K562 (cell line): ENCODE results near the gene AP2S1. TPM values are rescaled to one million over a fixed set of nuclear protein-coding genes. Genes with fewer than 3 reads are reported as not detected.
A peak's percentile ranks its signal among the peaks of the same experiment; 100 is the strongest.

Experiments
- ATAC-seq: fragments of 200-7000 bp; cut with Tn5 transposase; 3 replicates; pipeline ENCODE4 v1.9.1; 2020; ENCODE audit warnings: moderate library complexity
- Bru-seq: library from RNA; stranded (reverse); fragments of 400-500 nt; gene quantifications from one replicate; lab custom pipeline; 2021; lab: Mats Ljungman, UMichigan
- BruChase-seq, 2 experiments: library from RNA; stranded (reverse); fragments of 400-500 nt; gene quantifications; one replicate each; lab custom pipeline; 2021; lab: Mats Ljungman, UMichigan
- BruUV-seq: library from RNA; stranded (reverse); fragments of 400-500 nt; replicated peaks from 2 replicates; lab custom pipeline; 2021; lab: Mats Ljungman, UMichigan
- CTCF ChIA-PET: fragments of 300-600 bp; formaldehyde crosslinking; extraction: SDS; loops from one replicate; lab custom pipeline; 2021; ENCODE audit warnings: low intra/inter-chr PET ratio; lab: Yijun Ruan, JAX
- POLR2A ChIA-PET: fragments of 300-600, 350-650 bp; sonication (Branson Sonifier 250); formaldehyde crosslinking; extraction: SDS; loops from one replicate; lab custom pipeline; 2021; ENCODE audit warnings: antibody characterized with exemption, inconsistent platforms; lab: Yijun Ruan, JAX
- DNase-seq, 4 experiments: peaks; one replicate each; pipeline versions ENCODE4 v3.0.0 to v3.0.0-alpha.2; 2011 to 2018; ENCODE audit warnings: low spot score in 3 of 4, mixed read lengths in 3 of 4; ENCODE audit errors: extremely low read depth in 1 of 4
- FAIRE-seq: peaks from 2 replicates; lab custom pipeline; 2011; peaks lifted over from hg19 to GRCh38; lab: Jason Lieb, UNC
- H2AFZ ChIP-seq: 2 replicates; pipeline ENCODE4 v1.6.0; 2011; ENCODE audit warnings: low read depth, low read length, control low read depth, inconsistent platforms
- H3K27ac ChIP-seq: fragments of 200-600 bp; 3 replicates; pipeline ENCODE4 v1.8.0; 2011; ENCODE audit warnings: low read depth, mild to moderate bottlenecking, control low read depth, inconsistent platforms, low read length, moderate library complexity, mixed read lengths; ENCODE audit errors: extremely low read depth
- H3K27me3 ChIP-seq, 2 experiments: fragments of 300-600 bp in 1 of 2; 2 replicates in 1 of 2; 3 replicates in 1 of 2; pipeline versions ENCODE4 v1.6.0 to v1.8.0; 2011; ENCODE audit warnings: inconsistent platforms in 2 of 2, low read length in 2 of 2, mild to moderate bottlenecking in 1 of 2, mixed read lengths in 1 of 2, moderate library complexity in 1 of 2; ENCODE audit not compliant: control insufficient read depth in 2 of 2, insufficient read depth in 2 of 2
- H3K36me3 ChIP-seq: fragments of 300-600 bp; 3 replicates; pipeline ENCODE4 v1.8.0; 2011; ENCODE audit warnings: mild to moderate bottlenecking, low read length, inconsistent platforms; ENCODE audit not compliant: control insufficient read depth, insufficient read depth
- H3K4me1 ChIP-seq, 2 experiments: fragments of 200-600 bp in 1 of 2; replicated peaks in 1 of 2; 2 replicates in 1 of 2; 3 replicates in 1 of 2; pipeline versions ENCODE4 v1.5.1 to v1.8.0; 2011; ENCODE audit warnings: inconsistent platforms in 2 of 2, low read length in 2 of 2, mild to moderate bottlenecking in 1 of 2, mixed read lengths in 1 of 2, moderate library complexity in 1 of 2; ENCODE audit not compliant: control insufficient read depth in 2 of 2, insufficient read depth in 2 of 2
- H3K4me2 ChIP-seq: 2 replicates; pipeline ENCODE4 v1.6.1; 2011; ENCODE audit warnings: low read length, control low read depth, inconsistent platforms, mixed read lengths; ENCODE audit not compliant: insufficient read depth
- H3K4me3 ChIP-seq: fragments of 200-600 bp; sonication (generic), shearing (Covaris generic); 2 replicates; pipeline ENCODE4 v1.5.1; 2016; ENCODE audit warnings: control low read depth, inconsistent platforms
- H3K79me2 ChIP-seq: fragments of 200-600 bp; 3 replicates; pipeline ENCODE4 v1.8.0; 2011; ENCODE audit warnings: low read length, inconsistent platforms; ENCODE audit not compliant: control insufficient read depth, insufficient read depth
- H3K9ac ChIP-seq, 2 experiments: 2 replicates each; pipeline versions ENCODE4 v1.6.0 to v1.6.1; 2011; ENCODE audit warnings: low read depth in 2 of 2, low read length in 2 of 2, control low read depth in 1 of 2, inconsistent platforms in 1 of 2, mild to moderate bottlenecking in 1 of 2, mixed read lengths in 1 of 2; ENCODE audit not compliant: insufficient read depth in 1 of 2
- H3K9me1 ChIP-seq: one replicate; pipeline ENCODE4 v1.6.0; 2011; ENCODE audit warnings: inconsistent platforms, mild to moderate bottlenecking, low read length, moderate library complexity; ENCODE audit not compliant: control insufficient read depth, insufficient read depth
- H3K9me3 ChIP-seq: replicated peaks from 2 replicates; pipeline ENCODE4 v1.5.1; 2011; ENCODE audit warnings: low read depth, low read length, inconsistent platforms; ENCODE audit not compliant: control insufficient read depth, insufficient read depth
- H4K20me1 ChIP-seq: replicated peaks from 2 replicates; pipeline ENCODE4 v1.6.1; 2011; ENCODE audit warnings: low read length, inconsistent platforms, mixed read lengths; ENCODE audit not compliant: control insufficient read depth, insufficient read depth
- CCNT2 ChIP-seq: IDR thresholded peaks from 2 replicates; pipeline ENCODE4 v1.6.1; 2011; ENCODE audit warnings: borderline replicate concordance, low read depth, mild to moderate bottlenecking, moderate library complexity, mixed read lengths, low read length; ENCODE audit not compliant: insufficient read length; ENCODE audit errors: extremely low read depth
- HLTF ChIP-seq: fragments of 450-650 bp; IDR thresholded peaks from 2 replicates; pipeline ENCODE4 v1.6.1; 2016
- HMG20A ChIP-seq: fragments of 450-650 bp; formaldehyde crosslinking; conservative IDR thresholded peaks from 2 replicates; pipeline ENCODE4 v1.4.0; 2020; ENCODE audit warnings: mild to moderate bottlenecking, mixed read lengths
- MAFK ChIP-seq: IDR thresholded peaks from 2 replicates; pipeline ENCODE4 v1.6.1; 2011; ENCODE audit warnings: low read length, improper control_type of control experiment
- PTBP1 ChIP-seq: fragments of 200-400 bp; formaldehyde crosslinking; IDR thresholded peaks from 2 replicates; pipeline ENCODE4 v1.6.1; 2017; ENCODE audit warnings: low read depth, low read length
- SOX6 ChIP-seq: fragments of 450-650 bp; IDR thresholded peaks from 2 replicates; pipeline ENCODE4 v1.6.1; 2014; ENCODE audit warnings: mild to moderate bottlenecking
- U2AF2 ChIP-seq: fragments of 200-400 bp; formaldehyde crosslinking; optimal IDR thresholded peaks from 2 replicates; pipeline ENCODE3; 2017; ENCODE audit warnings: low read depth, mild to moderate bottlenecking, low read length
- ZNF586 ChIP-seq: fragments of 450-650 bp; formaldehyde crosslinking; conservative IDR thresholded peaks from 2 replicates; pipeline ENCODE4 v1.4.0; 2020; ENCODE audit warnings: mild to moderate bottlenecking, moderate library complexity
- WGBS: fragments of 100-300 bp; shearing (Covaris generic); methylation state at CpG from one replicate; pipeline ENCODE4 v1.1.6; 2016; ENCODE audit warnings: low coverage, mixed read lengths; ENCODE audit not compliant: insufficient coverage; ENCODE audit errors: missing lambda C conversion rate; 5-methylcytosine and 5-hydroxymethylcytosine counted together
- in situ Hi-C: fragments of 300-500 bp; cut with MboI; formaldehyde crosslinking; loops from 4 replicates; pipeline ENCODE4 v1.15.0; 2018; ENCODE audit warnings: inconsistent platforms, mixed read lengths
- intact Hi-C: fragments of 100-400 bp; cut with micrococcal nuclease; formaldehyde crosslinking; loops from 2 replicates; pipeline ENCODE4 v1.14.2; 2022
- long read RNA-seq, 3 experiments: library from polyadenylated mRNA in 2 of 3; library from RNA in 1 of 3; unstranded in 2 of 3; stranded (forward) in 1 of 3; transcript quantifications; one replicate each; pipeline ENCODE4 v2.0.0, GENCODE V29; 2019 to 2022
- polyA minus RNA-seq, 3 experiments: library from RNA; depleted of rRNA, polyadenylated mRNA; stranded (reverse); fragments of >200 nt; gene quantifications; 2 replicates each; pipeline ENCODE4 v1.2.3, GENCODE V29; 2011
- polyA plus RNA-seq, 8 experiments: library from polyadenylated mRNA; depleted of rRNA in 4 of 8; stranded (reverse) in 5 of 8; unstranded in 3 of 8; fragments of >200 nt; fragmentation: Nextera tagmentation in 2 of 8; fragmentation: Illumina TruSeq in 1 of 8; extraction: Ambion mirVana in 2 of 8; extraction: Trizol in 1 of 8; gene quantifications; 2 replicates each; pipeline versions ENCODE4 v1.2.1 to v1.2.3, GENCODE V29; 2011 to 2014; ENCODE audit warnings: inconsistent platforms in 1 of 8, missing spikeins in 1 of 8
- total RNA-seq, 7 experiments: library from RNA; depleted of rRNA in 6 of 7; stranded (reverse); fragments of >200 nt in 6 of 7; fragmentation: Illumina TruSeq in 2 of 7; extraction: Trizol in 2 of 7; gene quantifications; 2 replicates each; pipeline versions ENCODE4 v1.2.1 to v1.2.3, GENCODE V29; 2011 to 2021; ENCODE audit warnings: low replicate concordance in 1 of 7
- TF ChIP-seq, protein P1 (sequence below), 2 experiments: IDR thresholded peaks in 1 of 2; conservative IDR thresholded peaks in 1 of 2; 2 replicates each; pipeline ENCODE4 v1.6.1; 2016; ENCODE audit warnings: low read depth in 2 of 2, mild to moderate bottlenecking in 1 of 2, missing compliant biosample characterization in 1 of 2, missing genetic modification characterization in 1 of 2, moderate library complexity in 1 of 2

Gene AP2S1
- 19.6 and 27.0 TPM in 2 replicates for total RNA-seq (2011; cell fraction: chromatin; rRNA removed; ENCODE audit: low replicate concordance)
- total RNA-seq (2011; cell fraction: nucleolus; rRNA removed), result 40.3 and 42.5 TPM in 2 replicates
- total RNA-seq (2011; cell fraction: nucleoplasm; rRNA removed), result 31.1 and 45.0 TPM in 2 replicates
- total RNA-seq (2014; rRNA removed) (294 and 338 TPM in 2 replicates), total RNA-seq (2014; rRNA removed; fragmentation: Illumina TruSeq; extraction: Trizol) (95.3 and 97.5 TPM in 2 replicates), total RNA-seq (2015; rRNA removed; fragmentation: Illumina TruSeq; extraction: Trizol) (131 and 143 TPM in 2 replicates), total RNA-seq (2021) (254 and 263 TPM in 2 replicates), polyA plus RNA-seq (2011; rRNA removed) (136 and 171 TPM in 2 replicates), polyA plus RNA-seq (2014; fragmentation: Illumina TruSeq; extraction: Trizol) (118 and 172 TPM in 2 replicates), polyA plus RNA-seq (2014; fragmentation: Nextera tagmentation; extraction: Ambion mirVana) (10 to 100 TPM; 32.4 to 72.0 TPM), polyA plus RNA-seq (2014; rRNA removed) (196 and 212 TPM in 2 replicates), polyA minus RNA-seq (2011; rRNA and poly(A)+ RNA removed) (57.4 and 64.7 TPM in 2 replicates), Bru-seq, nascent RNA (percentile 72 among the genes with signal in this experiment), BruChase-seq, experiment 1, labeled RNA remaining after a 2-hour chase (percentile 74 among the genes with signal in this experiment), BruChase-seq, experiment 2, labeled RNA remaining after a 6-hour chase (percentile 73 among the genes with signal in this experiment)
- 201 and 310 TPM in 2 replicates for polyA plus RNA-seq (2011; cell fraction: cytosol; rRNA removed)
- polyA plus RNA-seq (2011; cell fraction: nucleus; rRNA removed), result 91.4 and 98.6 TPM in 2 replicates
- polyA plus RNA-seq (2012), result 190 and 267 TPM in 2 replicates
- 73.8 and 86.9 TPM in 2 replicates for polyA minus RNA-seq (2011; cell fraction: cytosol; rRNA and poly(A)+ RNA removed)
- 14.7 and 22.1 TPM in 2 replicates for polyA minus RNA-seq (2011; cell fraction: nucleus; rRNA and poly(A)+ RNA removed)
- long read RNA-seq, experiment 1, transcript AP2S1-209 (5 exons, 898 nt), result minor isoform, 8 of 311 reads
- long read RNA-seq, experiment 1, transcript AP2S1-210 (4 exons, 315 nt), result minor isoform, 8 of 311 reads
- long read RNA-seq, experiment 1, transcript AP2S1-204 (4 exons, 707 nt), result minor isoform, 36 of 311 reads
- long read RNA-seq, experiment 1, transcript AP2S1-201 (5 exons, 935 nt), result major isoform, 218 of 311 reads
- long read RNA-seq, experiment 1, partial matches to known transcripts, result 4 of 311 reads
- long read RNA-seq, experiment 1, other reads (novel, unspliced or antisense), result 27 of 311 reads
- long read RNA-seq, experiment 2, transcript AP2S1-201 (5 exons, 935 nt), result major isoform, 258 of 358 reads
- long read RNA-seq, experiment 2, transcript AP2S1-208 (2 exons, 458 nt), result minor isoform, 10 of 358 reads
- long read RNA-seq, experiment 2, transcript AP2S1-203 (4 exons, 636 nt), result minor isoform, 11 of 358 reads
- long read RNA-seq, experiment 2, transcript AP2S1-204 (4 exons, 707 nt), result minor isoform, 42 of 358 reads
- long read RNA-seq, experiment 2, partial matches to known transcripts, result 12 of 358 reads
- long read RNA-seq, experiment 2, other reads (novel, unspliced or antisense), result 7 of 358 reads
- long read RNA-seq, experiment 3, transcript AP2S1-203 (4 exons, 636 nt), result minor isoform, 5 of 239 reads
- long read RNA-seq, experiment 3, transcript AP2S1-201 (5 exons, 935 nt), result major isoform, 214 of 239 reads
- long read RNA-seq, experiment 3, transcript AP2S1-204 (4 exons, 707 nt), result minor isoform, 8 of 239 reads
- long read RNA-seq, experiment 3, transcript AP2S1-210 (4 exons, 315 nt), result minor isoform, 7 of 239 reads
- long read RNA-seq, experiment 3, partial matches to known transcripts, result 0 of 239 reads
- long read RNA-seq, experiment 3, other reads (novel, unspliced or antisense), result 1 of 239 reads

DNA sequence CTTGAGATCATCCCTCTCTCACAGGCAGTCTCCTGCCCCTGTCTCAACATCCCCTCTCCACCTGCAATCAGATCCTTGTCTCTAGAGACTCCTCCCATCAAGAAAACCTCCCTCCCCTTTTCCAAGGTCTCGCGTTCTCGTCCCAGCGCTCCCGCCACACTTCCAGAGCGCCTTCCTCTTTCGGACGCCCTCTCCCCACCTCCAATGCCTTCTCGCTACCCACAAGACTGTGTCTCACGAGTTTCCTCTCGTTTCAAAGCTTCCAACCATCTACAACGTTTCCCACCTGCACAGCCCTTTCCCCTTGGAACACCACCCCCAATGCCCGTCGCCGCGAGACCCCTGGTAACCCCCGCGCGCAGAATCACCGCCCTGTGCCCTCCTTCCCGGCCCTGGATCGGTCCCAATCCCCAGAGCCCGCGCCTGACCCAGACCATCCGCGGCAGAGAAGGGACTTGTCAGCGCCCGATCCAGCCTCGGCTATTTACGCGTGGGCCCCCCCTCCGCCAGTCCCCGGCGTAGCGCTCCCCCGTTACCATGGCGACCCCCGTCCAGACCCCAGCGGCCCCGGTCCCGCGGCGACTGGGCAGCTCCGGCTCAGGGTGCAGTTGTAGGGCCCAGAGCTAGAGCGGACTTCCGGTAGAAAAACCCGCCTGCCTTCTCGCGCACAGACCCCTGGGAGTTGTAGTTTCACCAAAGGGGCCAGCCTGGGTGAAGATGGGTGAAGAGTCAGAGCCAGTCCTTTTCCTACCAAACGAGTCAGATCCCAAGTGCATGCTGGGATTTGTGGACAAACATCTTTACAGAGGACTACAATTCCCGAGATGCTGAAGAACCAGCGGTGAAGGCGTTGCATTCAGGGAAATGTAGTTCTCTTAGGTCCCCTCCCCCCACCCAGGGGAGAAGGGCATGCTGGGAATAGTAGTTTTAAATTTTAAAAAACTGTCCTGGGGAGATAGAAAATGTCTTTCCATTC, at the start of gene AP2S1:
Gene AP2S1 (minus strand): TSS at position 619 of the 976 bp plus-strand sequence. CDS start 80 bp downstream, at position 539.
- WGBS, result under 1% methylated on average over 32 of the region's 53 CpGs
- TF ChIP-seq HLTF, result peak; percentile 67; the same call in 1 of the 2 replicates
- TF ChIP-seq MAFK, result no peak
- TF ChIP-seq ZNF586, result no peak
- TF ChIP-seq HMG20A (CRISPR knock-in tag), result no peak
- TF ChIP-seq CCNT2, result peak; percentile 37
- no peak for TF ChIP-seq PTBP1
- no peak for TF ChIP-seq SOX6
- TF ChIP-seq, protein P1, sequence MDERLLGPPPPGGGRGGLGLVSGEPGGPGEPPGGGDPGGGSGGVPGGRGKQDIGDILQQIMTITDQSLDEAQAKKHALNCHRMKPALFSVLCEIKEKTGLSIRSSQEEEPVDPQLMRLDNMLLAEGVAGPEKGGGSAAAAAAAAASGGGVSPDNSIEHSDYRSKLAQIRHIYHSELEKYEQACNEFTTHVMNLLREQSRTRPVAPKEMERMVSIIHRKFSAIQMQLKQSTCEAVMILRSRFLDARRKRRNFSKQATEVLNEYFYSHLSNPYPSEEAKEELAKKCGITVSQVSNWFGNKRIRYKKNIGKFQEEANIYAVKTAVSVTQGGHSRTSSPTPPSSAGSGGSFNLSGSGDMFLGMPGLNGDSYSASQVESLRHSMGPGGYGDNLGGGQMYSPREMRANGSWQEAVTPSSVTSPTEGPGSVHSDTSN (CRISPR knock-in tag; IDR thresholded peaks at IDR 0.05; ENCODE audit: low read depth), result no peak
- TF ChIP-seq, protein P1 (tag; conservative IDR thresholded peaks at IDR 0.05; ENCODE audit: low read depth), result no peak
- TF ChIP-seq U2AF2, result no peak

More for the DNA sequence above, at the start of gene AP2S1:
- Histone ChIP-seq H3K9me1 (no peaks in the 10 kb centered on the region), H3K4me1 (peaks cover 14 to 29% of the 10 kb centered on the region in 2 experiments), H4K20me1 (peaks cover 9% of the 10 kb centered on the region), H3K27ac (peak within 1 kb of the TSS; percentile 88), H3K4me3 (peak within 1 kb of the TSS; percentile 92), H3K27me3 (no peaks in the 10 kb centered on the region), H2AFZ (peak within 1 kb of the TSS; percentile 92), H3K9me3 (no peaks in the 10 kb centered on the region), H3K36me3 (peaks cover 16% of the 10 kb centered on the region; the same call in 2 of the 3 replicates), H3K9ac (peak within 1 kb of the TSS; percentile 90 to 93), H3K79me2 (peaks cover 40% of the 10 kb centered on the region), H3K4me2 (peak within 1 kb of the TSS; percentile 98)
- ChIA-PET CTCF (interaction anchor here (0.6 kb wide), 2 partner anchors 80 to 340 kb away, joined by 3 read pairs; no protein-coding TSS in a partner anchor), POLR2A (interaction anchor here (0.7 to 2.3 kb wide), 4 partner anchors 65 to 1352 kb away, joined by 3 to 11 read pairs (median 4); partner anchors contain the start of gene SYMPK)
- ATAC-seq (peak; percentile 95), FAIRE-seq (peak; percentile 99), DNase-seq (peak; percentile 87 to 97 (median 91))
- in situ Hi-C loops (loop anchor here (5.0 to 10.0 kb wide), 3 partner anchors 142 to 394 kb away; no protein-coding TSS in a partner anchor), intact Hi-C loops (loop anchor here (5.0 kb wide), 1 partner anchor 282 kb away; the partner anchor contains the start of gene SAE1)
- no TSS peak for BruUV-seq
